H1 (cell line): ENCODE results near the gene FHOD1. TPM values are rescaled to one million over a fixed set of nuclear protein-coding genes. Genes with fewer than 3 reads are reported as not detected.

ENCODE experiments used
- E2F6 ChIP-seq: IDR thresholded peaks from 2 replicates; pipeline ENCODE4 v1.6.1; 2012; ENCODE audit warnings: inconsistent platforms
- HDAC2 ChIP-seq, 2 experiments: fragments of 300-600 bp in 1 of 2; sonication (generic) in 1 of 2; IDR thresholded peaks; 2 replicates each; pipeline ENCODE4 v1.6.1; 2011 to 2012; ENCODE audit warnings: low read depth in 2 of 2, low read length in 2 of 2, mild to moderate bottlenecking in 2 of 2, moderate library complexity in 2 of 2, borderline replicate concordance in 1 of 2, inconsistent platforms in 1 of 2
- MAX ChIP-seq: IDR thresholded peaks from 2 replicates; pipeline ENCODE4 v1.6.1; 2012; ENCODE audit warnings: inconsistent platforms
- PHF8 ChIP-seq: fragments of 200-600 bp; sonication (generic); conservative IDR thresholded peaks from 2 replicates; pipeline ENCODE4 v1.7.1; 2012; ENCODE audit warnings: low read depth, mild to moderate bottlenecking, inconsistent platforms, low read length, moderate library complexity
- POU5F1 ChIP-seq: IDR thresholded peaks from 2 replicates; pipeline ENCODE4 v1.6.1; 2011; ENCODE audit warnings: low read depth, mild to moderate bottlenecking, low read length, moderate library complexity
- polyA plus RNA-seq, 7 experiments: library from polyadenylated mRNA; depleted of rRNA in 3 of 7; stranded (reverse) in 5 of 7; unstranded in 2 of 7; fragments of >200 nt in 5 of 7; fragments of 200-250 nt in 2 of 7; gene quantifications; 1 replicate in 5 of 7; 2 replicates in 1 of 7; 4 replicates in 1 of 7; pipeline versions ENCODE4 v1.2.1 to v1.2.3, GENCODE V29; 2011 to 2013; ENCODE audit warnings: missing spikeins in 2 of 7, mixed read lengths in 2 of 7
- total RNA-seq: library from RNA; stranded (reverse); fragmentation: NEBNext Ultra II Directional; extraction: Animal tissue kit (Norgen Biotek cat#: 25700); gene quantifications from 2 replicates; pipeline ENCODE4 v1.2.1, GENCODE V29; 2021

Gene FHOD1
- total and polyA plus RNA-seq, 2 of the 8 experiments (the other 6 are each of a cell fraction or from before 2014, with no cell fraction given), result 31.3 to 60.7 TPM

GRCh38 chr16:67209565-67209964, 37.7 kb downstream of the FHOD1 start (continued):
- TF ChIP-seq POU5F1 (no peak), HDAC2 (IDR thresholded peaks at IDR 0.05; ENCODE audit: borderline replicate concordance in 1 of 2, low read depth in 2 of 2, low read length in 2 of 2) (no peak), E2F6 (no peak), MAX (no peak), PHF8 (no peak)
